Measurements from ENCODE around the gene NFIC.

The NFIC gene

DNA sequence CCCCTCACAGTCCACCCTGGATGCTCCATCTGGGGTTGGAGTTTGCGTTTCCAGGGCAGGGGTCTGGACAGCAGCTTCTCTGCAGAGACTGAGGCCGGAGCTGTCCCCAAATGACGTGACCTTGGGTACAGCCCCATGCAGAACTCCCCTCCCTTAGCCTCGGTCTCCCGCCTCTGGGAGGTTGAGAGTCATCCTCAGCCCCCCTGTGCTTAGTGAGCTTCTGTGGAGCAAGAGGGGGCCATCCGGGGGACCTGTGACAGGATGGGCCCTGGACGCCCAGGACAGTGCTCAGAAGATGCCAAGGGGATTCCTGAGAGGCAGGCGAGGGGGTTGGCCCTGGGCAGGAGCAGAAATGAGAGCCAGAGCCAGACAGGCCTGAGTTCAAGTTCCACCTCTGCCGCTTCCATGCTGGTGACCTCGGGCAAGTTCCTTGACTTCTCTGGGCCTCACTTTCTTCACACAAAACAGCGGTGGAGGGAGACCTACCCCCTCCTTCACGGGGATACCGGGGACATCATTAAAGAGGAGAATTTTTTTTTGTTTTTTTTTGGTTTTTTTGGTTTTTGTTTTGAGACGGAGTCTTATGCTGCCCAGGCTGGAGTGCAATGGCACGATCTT, 93.7 kb downstream of the NFIC start:
- H3K4me3 ChIP-seq (replicated peaks; ENCODE audit: low read depth, low read length) = no peak overlapping the region

DNA sequence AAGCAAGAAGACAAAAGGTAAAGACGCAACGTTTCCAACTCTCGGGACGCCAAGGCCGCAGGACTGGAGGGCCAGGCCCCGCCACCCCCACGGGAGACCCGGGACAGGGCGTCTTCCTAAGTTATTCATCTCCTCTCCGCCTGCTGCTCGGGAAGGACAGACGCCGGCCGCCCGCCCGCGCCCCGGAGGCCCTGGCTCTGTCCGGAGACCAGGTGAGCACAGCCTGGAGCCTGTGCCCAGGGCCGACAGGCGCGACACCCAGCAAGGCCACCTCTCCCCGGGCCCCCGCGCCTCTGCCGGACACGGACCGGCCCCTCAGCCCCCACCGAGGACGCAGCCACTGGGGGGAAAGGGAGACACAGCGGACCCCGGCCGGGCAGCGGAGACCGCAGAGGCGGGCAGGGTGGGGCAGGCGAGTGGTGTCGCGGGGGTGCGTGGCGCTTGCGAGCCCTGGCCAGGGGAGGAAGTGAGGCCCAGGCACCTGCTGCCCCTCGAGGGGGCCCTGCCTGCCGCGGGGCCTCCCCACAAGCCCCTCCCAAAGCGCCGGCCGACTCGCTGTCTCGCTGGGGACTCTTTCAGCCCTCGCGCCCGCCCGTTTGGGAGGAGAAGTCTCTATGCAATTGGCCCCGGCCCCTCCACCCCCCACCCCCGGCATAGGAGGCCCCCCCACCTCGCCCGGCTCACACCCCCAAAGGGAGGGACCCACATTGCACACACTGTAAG, 96.8 kb downstream of the NFIC start:
- no peak overlapping the region for H3K4me3 ChIP-seq (replicated peaks; ENCODE audit: low read depth, low read length)
- DNase-seq (ENCODE audit: low read depth) = no peak
- TF ChIP-seq, protein P1, sequence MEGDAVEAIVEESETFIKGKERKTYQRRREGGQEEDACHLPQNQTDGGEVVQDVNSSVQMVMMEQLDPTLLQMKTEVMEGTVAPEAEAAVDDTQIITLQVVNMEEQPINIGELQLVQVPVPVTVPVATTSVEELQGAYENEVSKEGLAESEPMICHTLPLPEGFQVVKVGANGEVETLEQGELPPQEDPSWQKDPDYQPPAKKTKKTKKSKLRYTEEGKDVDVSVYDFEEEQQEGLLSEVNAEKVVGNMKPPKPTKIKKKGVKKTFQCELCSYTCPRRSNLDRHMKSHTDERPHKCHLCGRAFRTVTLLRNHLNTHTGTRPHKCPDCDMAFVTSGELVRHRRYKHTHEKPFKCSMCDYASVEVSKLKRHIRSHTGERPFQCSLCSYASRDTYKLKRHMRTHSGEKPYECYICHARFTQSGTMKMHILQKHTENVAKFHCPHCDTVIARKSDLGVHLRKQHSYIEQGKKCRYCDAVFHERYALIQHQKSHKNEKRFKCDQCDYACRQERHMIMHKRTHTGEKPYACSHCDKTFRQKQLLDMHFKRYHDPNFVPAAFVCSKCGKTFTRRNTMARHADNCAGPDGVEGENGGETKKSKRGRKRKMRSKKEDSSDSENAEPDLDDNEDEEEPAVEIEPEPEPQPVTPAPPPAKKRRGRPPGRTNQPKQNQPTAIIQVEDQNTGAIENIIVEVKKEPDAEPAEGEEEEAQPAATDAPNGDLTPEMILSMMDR (IDR thresholded peaks at IDR 0.05; ENCODE audit: low read length, missing control alignments) = no peak

More for the DNA sequence above, 93.7 kb downstream of the NFIC start:
- DNase-seq (ENCODE audit: low read depth) = no peak
- TF ChIP-seq, protein P1 (IDR thresholded peaks at IDR 0.05; ENCODE audit: low read length, missing control alignments) = no peak

DNA sequence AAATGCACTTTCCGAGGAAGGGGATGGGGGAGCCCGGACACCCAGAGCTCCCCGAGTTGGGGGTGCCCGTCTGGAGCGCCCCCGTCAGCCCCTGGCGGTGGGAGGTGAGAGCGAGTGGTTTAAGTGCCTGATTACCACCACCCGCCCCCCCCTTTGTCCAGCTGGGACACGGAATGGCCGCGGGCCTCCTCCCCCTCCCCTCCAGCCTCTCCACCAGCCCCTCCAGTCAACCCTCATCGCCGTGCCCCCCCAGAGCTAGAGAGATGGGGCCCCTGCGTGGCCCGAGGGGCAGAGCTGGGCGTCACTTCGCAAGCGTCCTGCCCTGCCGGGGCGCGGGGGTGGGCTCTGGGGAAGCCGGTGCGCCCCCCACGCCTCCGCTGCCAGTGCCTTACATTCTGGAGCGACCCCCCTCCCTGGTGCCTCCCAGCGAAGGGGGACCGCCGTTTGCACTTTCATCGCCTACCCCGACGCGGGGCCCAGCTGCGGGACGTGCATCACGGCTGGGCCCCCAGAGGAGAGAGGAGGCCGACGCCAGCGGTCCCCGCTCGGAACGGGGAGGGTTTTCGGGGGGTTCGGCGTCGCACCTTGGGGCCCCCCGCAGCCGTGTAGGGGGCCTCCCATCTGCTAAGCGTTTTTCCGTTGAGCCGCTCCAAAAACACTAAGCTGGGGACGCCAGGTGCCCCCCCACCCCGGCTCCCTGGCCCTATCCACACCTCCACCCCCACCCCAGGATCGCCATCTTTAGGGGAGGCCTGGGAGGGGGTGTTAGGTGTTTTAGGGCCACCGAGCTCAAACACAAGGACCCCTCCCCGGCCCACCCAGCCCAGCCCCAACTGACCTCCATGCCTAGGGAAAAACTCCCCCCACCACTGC, 97.6 kb downstream of the NFIC start:
- no peak overlapping the region for H3K4me3 ChIP-seq (replicated peaks; ENCODE audit: low read depth, low read length)
- no peak for DNase-seq (ENCODE audit: low read depth)
- TF ChIP-seq, protein P1 (IDR thresholded peaks at IDR 0.05; ENCODE audit: low read length, missing control alignments) = no peak

DNA sequence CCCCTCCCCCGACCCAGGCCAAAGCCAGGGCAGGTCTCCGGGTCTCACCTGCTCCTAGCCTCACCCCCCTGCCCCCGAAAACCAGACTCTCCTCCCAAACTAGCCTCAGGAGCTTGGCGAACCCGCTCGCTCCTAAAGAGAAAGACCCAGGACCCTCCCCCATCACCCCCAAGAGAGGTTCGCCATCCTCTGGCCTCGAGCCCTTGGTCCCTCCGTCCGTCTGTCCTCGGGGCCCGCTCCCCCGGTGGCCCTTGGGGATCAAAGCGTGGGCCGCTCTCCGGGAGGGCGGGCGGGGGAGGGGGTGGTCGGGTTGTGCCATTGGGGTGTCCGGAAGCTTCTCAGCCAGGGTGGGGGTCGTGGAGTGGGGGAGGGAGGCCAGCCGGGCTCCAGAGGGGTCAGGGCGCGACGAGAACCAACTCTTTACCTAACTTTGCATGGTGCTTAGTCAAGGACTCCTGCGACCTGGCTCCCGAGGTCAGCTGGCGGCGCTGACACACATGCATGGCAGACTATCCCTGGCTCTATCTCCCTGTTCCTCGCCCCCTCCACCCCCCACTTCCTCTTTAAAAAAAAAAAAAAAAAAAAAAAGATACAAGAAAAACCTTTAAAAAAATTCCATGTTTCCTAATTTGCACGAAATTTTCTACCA, 98.3 kb downstream of the NFIC start:
- H3K4me3 ChIP-seq (replicated peaks; ENCODE audit: low read depth, low read length) = no peak overlapping the region
- DNase-seq (ENCODE audit: low read depth) = no peak
- TF ChIP-seq, protein P1 (IDR thresholded peaks at IDR 0.05; ENCODE audit: low read length, missing control alignments) = no peak

DNA sequence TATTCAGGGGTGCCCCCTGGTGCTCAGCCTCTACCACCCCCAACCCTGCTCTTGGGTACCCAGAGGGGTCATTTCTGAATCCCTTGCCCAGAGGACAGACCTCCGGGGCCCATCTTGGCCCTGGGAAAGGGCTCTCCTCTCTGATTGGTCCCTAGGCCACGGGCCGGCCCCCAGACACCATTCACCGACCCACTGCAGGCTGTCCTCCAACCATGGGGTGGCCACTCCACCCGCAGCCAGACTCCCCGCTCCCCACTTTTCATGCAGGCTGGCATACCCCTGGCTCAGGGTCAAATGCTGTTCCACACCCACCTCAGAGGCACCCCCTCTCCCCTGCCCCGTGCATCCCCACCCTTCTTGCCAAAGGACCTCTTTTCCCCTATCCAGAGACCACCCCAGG, 99.2 kb downstream of the NFIC start:
- TF ChIP-seq, protein P1 (IDR thresholded peaks at IDR 0.05; ENCODE audit: low read length, missing control alignments) = no peak
- no peak for DNase-seq (ENCODE audit: low read depth)
- H3K4me3 ChIP-seq (replicated peaks; ENCODE audit: low read depth, low read length) = no peak overlapping the region

DNA sequence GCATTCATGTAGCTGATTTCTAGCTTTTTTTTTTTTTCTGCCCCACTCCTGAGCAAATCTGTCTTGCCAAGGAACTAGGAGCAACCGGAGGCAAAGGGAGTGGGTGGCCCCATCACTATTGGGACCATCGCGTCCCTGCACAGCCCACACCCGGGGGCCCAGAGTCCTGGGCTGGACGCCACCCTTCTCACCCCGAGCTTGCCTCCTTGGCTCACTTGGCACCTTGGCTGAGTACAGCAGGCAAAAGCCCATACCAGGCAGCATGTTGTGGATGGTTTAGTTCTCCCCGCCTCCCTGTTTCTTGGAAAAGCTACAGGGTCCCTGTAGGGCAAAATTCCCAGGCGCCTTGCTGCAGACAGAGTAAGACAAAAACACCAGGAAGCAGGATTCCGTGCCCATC, 100.3 kb downstream of the NFIC start:
- TF ChIP-seq, protein P1 (IDR thresholded peaks at IDR 0.05; ENCODE audit: low read length, missing control alignments) = no peak
- no peak for DNase-seq (ENCODE audit: low read depth)
- H3K4me3 ChIP-seq (replicated peaks; ENCODE audit: low read depth, low read length) = no peak overlapping the region

All from fibroblast of pulmonary artery (primary cell).